ENCODE measurements around the gene ERBB4.

The ERBB4 gene

GRCh38 chr2:211946960-211947359, 591.6 kb downstream of the ERBB4 start:
- FAIRE-seq (no peak), DNase-seq (ENCODE audit: insufficient read length, low spot score) (no peak)
- TF ChIP-seq POU2F2 (IDR thresholded peaks at IDR 0.05; ENCODE audit: low read depth, low read length) (no peak), TAF1 (IDR thresholded peaks at IDR 0.05; ENCODE audit: low read depth, low read length) (no peak), SPI1 (IDR thresholded peaks at IDR 0.05; ENCODE audit: low read depth, low read length) (no peak), POLR2A (IDR thresholded peaks at IDR 0.05; ENCODE audit: low read depth, low read length) (no peak), POLR2AphosphoS5 (IDR thresholded peaks at IDR 0.05; ENCODE audit: low read depth, low read length) (no peak), PAX5 (IDR thresholded peaks at IDR 0.05; ENCODE audit: insufficient read depth, low read length, severe bottlenecking) (no peak)

- FAIRE-seq (no peak), DNase-seq (ENCODE audit: insufficient read length, low spot score) (no peak)
- TF ChIP-seq POU2F2 (IDR thresholded peaks at IDR 0.05; ENCODE audit: low read depth, low read length): peak; percentile 75; the same call in 1 of the 2 replicates
- no peak for TF ChIP-seq POLR2AphosphoS5 (IDR thresholded peaks at IDR 0.05; ENCODE audit: low read depth, low read length)
Measured at GRCh38 chr2:211944572-211944971, 594.0 kb downstream of the ERBB4 start.

- FAIRE-seq (no peak), DNase-seq (ENCODE audit: insufficient read length, low spot score) (no peak)
- no peak for TF ChIP-seq PAX5 (IDR thresholded peaks at IDR 0.05; ENCODE audit: insufficient read depth, low read length, severe bottlenecking)
- no peak for TF ChIP-seq SPI1 (IDR thresholded peaks at IDR 0.05; ENCODE audit: low read depth, low read length)
- TF ChIP-seq POU2F2 (IDR thresholded peaks at IDR 0.05; ENCODE audit: low read depth, low read length): no peak
- no peak for TF ChIP-seq POLR2AphosphoS5 (IDR thresholded peaks at IDR 0.05; ENCODE audit: low read depth, low read length)
- TF ChIP-seq TAF1 (IDR thresholded peaks at IDR 0.05; ENCODE audit: low read depth, low read length): no peak
- no peak for TF ChIP-seq POLR2A (IDR thresholded peaks at IDR 0.05; ENCODE audit: low read depth, low read length)
Measured at GRCh38 chr2:211942153-211942552, 596.4 kb downstream of the ERBB4 start.

DNA sequence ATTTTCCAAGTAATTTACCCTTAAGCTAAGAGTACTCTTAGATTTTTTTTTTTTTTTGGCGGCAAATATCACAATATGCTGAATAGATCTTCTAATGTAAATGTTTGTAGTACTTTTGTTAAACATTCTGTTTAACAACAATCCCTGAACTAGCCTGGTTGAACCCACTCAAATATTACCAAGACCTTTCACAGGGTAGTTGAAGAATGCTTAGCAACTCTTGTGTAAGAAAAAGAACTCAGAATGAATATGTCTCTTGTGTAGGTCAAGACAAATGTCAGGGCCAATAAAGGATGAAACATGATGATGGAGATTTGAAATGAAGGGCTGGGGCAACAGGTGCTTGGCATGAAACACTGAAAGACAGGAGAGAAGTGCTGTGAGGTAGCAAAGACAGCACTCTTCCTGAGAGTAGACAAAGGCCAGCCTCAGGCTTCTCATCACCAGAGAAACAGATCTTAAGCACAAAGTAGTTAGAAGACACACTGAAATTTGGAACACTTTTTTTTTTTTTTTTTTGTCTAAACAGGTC, 597.3 kb downstream of the ERBB4 start:
- FAIRE-seq (no peak), DNase-seq (ENCODE audit: insufficient read length, low spot score) (no peak)
- TF ChIP-seq PAX5 (IDR thresholded peaks at IDR 0.05; ENCODE audit: insufficient read depth, low read length, severe bottlenecking) (no peak), POLR2A (IDR thresholded peaks at IDR 0.05; ENCODE audit: low read depth, low read length) (no peak), POU2F2 (IDR thresholded peaks at IDR 0.05; ENCODE audit: low read depth, low read length) (no peak), TAF1 (IDR thresholded peaks at IDR 0.05; ENCODE audit: low read depth, low read length) (no peak), SPI1 (IDR thresholded peaks at IDR 0.05; ENCODE audit: low read depth, low read length) (no peak), POLR2AphosphoS5 (IDR thresholded peaks at IDR 0.05; ENCODE audit: low read depth, low read length) (no peak)

GRCh38 chr2:211939177-211939576, 599.4 kb downstream of the ERBB4 start:
- DNase-seq (ENCODE audit: insufficient read length, low spot score) (no peak), FAIRE-seq (no peak)
- no peak for TF ChIP-seq POU2F2 (IDR thresholded peaks at IDR 0.05; ENCODE audit: low read depth, low read length)
- no peak for TF ChIP-seq SPI1 (IDR thresholded peaks at IDR 0.05; ENCODE audit: low read depth, low read length)
- TF ChIP-seq POLR2A (IDR thresholded peaks at IDR 0.05; ENCODE audit: low read depth, low read length): no peak
- TF ChIP-seq TAF1 (IDR thresholded peaks at IDR 0.05; ENCODE audit: low read depth, low read length): no peak
- TF ChIP-seq PAX5 (IDR thresholded peaks at IDR 0.05; ENCODE audit: insufficient read depth, low read length, severe bottlenecking): no peak

DNA sequence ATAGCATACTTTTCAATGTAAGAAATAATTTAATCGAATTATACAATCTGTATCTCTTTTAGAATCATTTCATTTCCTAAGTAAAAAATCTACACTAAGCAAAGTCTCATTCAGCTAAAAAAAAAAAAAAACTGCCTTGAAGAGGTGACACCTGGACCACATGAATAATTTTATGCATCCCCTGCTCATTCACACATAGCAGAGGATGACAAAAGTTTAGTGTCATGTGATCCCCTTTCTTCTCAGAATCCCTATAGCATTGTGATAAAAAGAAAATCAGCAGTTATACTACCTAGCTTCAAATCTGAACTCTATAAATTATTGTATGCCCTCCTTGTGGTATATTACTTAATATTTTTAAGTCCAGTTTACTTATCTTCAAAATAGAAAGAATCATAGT, 603.8 kb downstream of the ERBB4 start:
- FAIRE-seq (no peak), DNase-seq (ENCODE audit: insufficient read length, low spot score) (no peak)

DNA sequence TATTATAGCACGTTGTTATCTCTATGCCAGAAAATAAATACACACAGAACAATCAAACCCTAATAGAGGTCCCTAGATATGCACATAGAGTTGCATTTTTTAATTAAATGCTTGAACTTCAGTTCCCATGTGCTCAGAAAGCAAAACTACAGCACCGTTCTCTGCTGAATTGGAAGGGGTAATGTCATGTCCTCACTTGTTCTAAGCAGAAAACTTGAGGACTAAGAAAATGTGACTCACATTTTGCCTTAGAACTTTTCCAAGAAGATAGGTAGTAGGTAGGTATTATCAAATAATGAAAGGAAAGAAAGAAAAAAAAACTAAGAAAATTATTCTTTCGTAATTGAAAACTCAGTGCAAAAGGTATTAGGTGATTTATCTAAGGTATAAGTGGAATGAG, 607.3 kb downstream of the ERBB4 start:
- DNase-seq (ENCODE audit: insufficient read length, low spot score) (no peak), FAIRE-seq (no peak)
- TF ChIP-seq POU2F2 (IDR thresholded peaks at IDR 0.05; ENCODE audit: low read depth, low read length) (no peak), POLR2A (IDR thresholded peaks at IDR 0.05; ENCODE audit: low read depth, low read length) (no peak), POLR2AphosphoS5 (IDR thresholded peaks at IDR 0.05; ENCODE audit: low read depth, low read length) (no peak), SPI1 (IDR thresholded peaks at IDR 0.05; ENCODE audit: low read depth, low read length) (no peak), PAX5 (IDR thresholded peaks at IDR 0.05; ENCODE audit: insufficient read depth, low read length, severe bottlenecking) (no peak), TAF1 (IDR thresholded peaks at IDR 0.05; ENCODE audit: low read depth, low read length) (no peak)

More for the DNA sequence above, 603.8 kb downstream of the ERBB4 start:
- TF ChIP-seq POLR2A (IDR thresholded peaks at IDR 0.05; ENCODE audit: low read depth, low read length): no peak
- TF ChIP-seq POU2F2 (IDR thresholded peaks at IDR 0.05; ENCODE audit: low read depth, low read length): no peak
- TF ChIP-seq TAF1 (IDR thresholded peaks at IDR 0.05; ENCODE audit: low read depth, low read length): no peak
- no peak for TF ChIP-seq SPI1 (IDR thresholded peaks at IDR 0.05; ENCODE audit: low read depth, low read length)
- TF ChIP-seq POLR2AphosphoS5 (IDR thresholded peaks at IDR 0.05; ENCODE audit: low read depth, low read length): no peak
- no peak for TF ChIP-seq PAX5 (IDR thresholded peaks at IDR 0.05; ENCODE audit: insufficient read depth, low read length, severe bottlenecking)

- FAIRE-seq (peak; percentile 84), DNase-seq (ENCODE audit: insufficient read length, low spot score) (peak; percentile 0)
- TF ChIP-seq POU2F2 (IDR thresholded peaks at IDR 0.05; ENCODE audit: low read depth, low read length): no peak
Measured at GRCh38 chr2:211930331-211930730, 608.3 kb downstream of the ERBB4 start.

GRCh38 chr2:211928201-211928600, 610.4 kb downstream of the ERBB4 start:
- TF ChIP-seq SPI1 (IDR thresholded peaks at IDR 0.05; ENCODE audit: low read depth, low read length) (no peak), TAF1 (IDR thresholded peaks at IDR 0.05; ENCODE audit: low read depth, low read length) (no peak), POLR2AphosphoS5 (IDR thresholded peaks at IDR 0.05; ENCODE audit: low read depth, low read length) (no peak), POU2F2 (IDR thresholded peaks at IDR 0.05; ENCODE audit: low read depth, low read length) (no peak), POLR2A (IDR thresholded peaks at IDR 0.05; ENCODE audit: low read depth, low read length) (no peak), PAX5 (IDR thresholded peaks at IDR 0.05; ENCODE audit: insufficient read depth, low read length, severe bottlenecking) (no peak)
- FAIRE-seq (no peak), DNase-seq (ENCODE audit: insufficient read length, low spot score) (no peak)

DNA sequence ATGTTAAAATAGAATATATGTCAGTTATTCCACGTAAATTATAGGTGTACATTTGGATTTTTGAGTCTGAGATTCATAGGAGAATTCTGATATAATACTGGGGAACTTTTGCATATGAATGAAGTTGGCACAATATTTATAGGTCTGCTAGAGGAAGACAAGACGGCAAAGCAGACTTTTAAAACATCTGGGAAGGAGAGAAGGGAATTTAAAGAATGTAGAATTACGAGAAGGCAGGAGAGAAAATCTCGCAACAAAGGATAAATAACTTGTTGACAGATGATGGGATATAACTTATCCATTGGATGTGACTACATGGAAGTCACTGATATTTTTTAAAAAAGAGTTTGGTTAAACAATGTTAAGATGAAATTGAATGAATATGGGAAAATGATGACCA, 615.6 kb downstream of the ERBB4 start:
- TF ChIP-seq POLR2A (IDR thresholded peaks at IDR 0.05; ENCODE audit: low read depth, low read length) (no peak), TAF1 (IDR thresholded peaks at IDR 0.05; ENCODE audit: low read depth, low read length) (no peak), PAX5 (IDR thresholded peaks at IDR 0.05; ENCODE audit: insufficient read depth, low read length, severe bottlenecking) (no peak), POU2F2 (IDR thresholded peaks at IDR 0.05; ENCODE audit: low read depth, low read length) (no peak), SPI1 (IDR thresholded peaks at IDR 0.05; ENCODE audit: low read depth, low read length) (no peak), POLR2AphosphoS5 (IDR thresholded peaks at IDR 0.05; ENCODE audit: low read depth, low read length) (no peak)
- no peak for FAIRE-seq
- DNase-seq (ENCODE audit: insufficient read length, low spot score): no peak

All from GM12891 (cell line).